Right forelimb (tissue), 1 donor: ENCODE measurements around the gene TACC2.
"Not testable (repeated sequence)": the region's sequence is repeated elsewhere in the genome, so short reads cannot be mapped to it uniquely, and the experiment has no call there.

ENCODE experiments used
- DNase-seq: peaks from one replicate; pipeline ENCODE4 v3.0.0-alpha.2; 2018

TACC2 gene

GRCh38 chr10:122097935-122098334 lies 109.0 kb downstream of the TACC2 start:
- no peak for DNase-seq

DNA sequence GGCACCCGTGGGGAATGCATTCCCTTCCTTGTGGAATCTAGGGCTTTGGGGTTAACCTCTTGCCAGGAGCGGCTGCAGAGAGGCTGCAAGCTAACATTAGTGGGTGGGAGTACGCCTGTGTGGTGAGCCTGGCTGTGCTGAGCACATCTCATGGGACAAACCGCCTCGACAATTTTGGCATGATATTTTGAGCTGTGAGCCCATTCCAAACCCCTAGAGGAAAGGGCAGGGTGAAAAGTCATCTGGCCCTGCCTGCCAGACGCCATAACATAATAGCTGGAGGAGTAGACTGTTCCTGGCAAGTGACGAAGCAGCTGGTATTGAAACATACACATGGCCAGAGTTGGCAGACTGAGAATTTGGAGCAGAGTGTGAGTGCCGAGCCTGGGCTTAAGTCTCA lies 110.0 kb downstream of the TACC2 start:
- peak; percentile 63 for DNase-seq

DNA sequence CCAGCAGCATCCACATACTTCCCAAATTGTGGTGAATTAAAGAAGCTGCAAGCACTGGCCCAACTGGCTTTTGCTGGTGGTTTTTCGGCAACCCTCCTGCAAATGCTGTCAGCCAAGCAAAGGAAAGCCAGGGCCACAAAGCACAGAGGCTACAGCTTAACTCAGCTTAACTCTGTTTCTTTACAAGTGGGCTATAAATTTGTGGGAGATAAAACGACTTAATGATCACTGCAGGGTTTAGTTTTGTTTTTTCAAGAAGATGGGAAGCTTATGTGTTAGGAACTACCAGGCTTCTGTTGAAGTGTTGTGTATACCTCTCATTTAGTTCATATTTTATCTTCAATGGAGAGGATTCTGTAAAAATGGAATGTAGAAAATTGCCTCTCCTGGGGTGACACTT lies 110.6 kb downstream of the TACC2 start:
- no peak for DNase-seq

DNA sequence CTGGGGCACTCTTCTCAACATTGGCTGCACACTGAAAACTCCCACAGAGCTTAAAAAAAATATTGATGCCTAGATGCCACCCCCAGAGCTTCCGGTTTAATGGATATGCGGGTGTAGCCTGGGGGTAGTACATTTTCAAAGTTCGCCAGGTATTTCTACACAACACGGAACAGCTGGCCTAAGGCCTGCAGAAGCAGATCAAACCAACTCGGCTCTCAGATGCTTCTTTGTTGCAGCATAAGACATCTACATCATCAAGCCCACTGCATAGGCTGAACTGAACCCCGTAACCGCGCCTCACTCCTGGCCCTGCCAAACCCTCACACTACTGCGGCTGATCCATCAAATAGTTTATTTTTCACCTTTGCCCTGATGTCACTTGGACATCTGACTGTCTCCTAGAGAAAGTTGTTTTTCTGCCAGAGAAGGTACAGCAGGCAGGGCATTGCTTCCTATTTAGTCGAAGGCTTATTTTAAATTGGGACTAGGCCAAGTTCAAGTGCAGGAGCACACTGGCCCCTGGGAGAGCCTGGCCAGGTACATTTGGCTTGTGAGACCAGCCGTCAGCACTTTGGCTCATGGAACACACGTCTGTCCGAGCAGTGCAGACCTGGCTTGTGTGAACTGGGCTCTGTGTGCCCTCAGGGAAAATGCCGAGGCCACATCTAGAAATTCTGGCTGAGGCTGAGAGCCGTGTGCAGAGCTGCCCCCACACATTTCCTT lies 113.3 kb downstream of the TACC2 start:
- no peak for DNase-seq

- DNase-seq, result no peak
Measured at GRCh38 chr10:122102869-122103525, 114.0 kb downstream of the TACC2 start.

DNA sequence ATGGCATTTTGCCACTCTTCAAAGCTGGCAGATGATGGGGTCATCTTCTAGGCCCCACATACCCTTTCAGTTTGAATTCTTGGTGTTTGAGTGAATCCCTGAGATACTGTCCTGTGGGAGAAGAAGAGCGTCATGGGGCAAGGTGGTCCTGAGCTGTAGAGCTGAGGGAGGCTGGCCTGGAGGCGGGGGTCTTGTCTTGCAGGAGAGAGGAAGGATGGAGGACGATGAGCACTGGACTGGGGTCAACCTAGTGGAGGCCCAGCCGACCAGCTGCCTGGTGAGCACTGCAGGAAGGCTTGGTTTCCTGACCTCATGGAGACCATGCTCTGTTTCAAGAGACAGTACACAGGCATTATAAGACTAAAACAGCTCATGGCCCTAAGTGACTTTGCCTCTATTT lies 114.6 kb downstream of the TACC2 start:
- DNase-seq, result no peak

DNA sequence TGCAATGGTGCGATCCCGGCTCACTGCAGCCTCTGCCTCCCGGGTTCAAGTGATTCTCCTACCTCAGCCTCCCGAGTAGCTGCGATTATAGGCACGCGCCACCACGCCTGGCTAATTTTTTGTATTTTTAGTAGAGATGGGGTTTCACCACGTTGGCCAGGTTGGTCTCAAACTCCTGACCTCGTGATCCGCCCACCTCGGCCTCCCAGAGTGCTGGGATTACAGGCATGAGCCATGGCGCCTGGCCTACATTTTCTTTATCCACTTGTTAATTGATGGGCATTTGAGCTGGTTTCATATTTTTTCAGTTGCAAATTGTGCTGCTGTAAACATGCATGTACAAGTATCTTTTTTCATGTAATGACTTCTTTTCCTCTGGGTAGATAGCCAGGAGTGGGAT lies 119.8 kb downstream of the TACC2 start:
- not testable (repeated sequence) for DNase-seq

- no peak for DNase-seq
Measured at GRCh38 chr10:122112021-122112616, 123.2 kb downstream of the TACC2 start.

GRCh38 chr10:122112625-122113160 lies 123.7 kb downstream of the TACC2 start:
- DNase-seq, result peak; percentile 88

DNA sequence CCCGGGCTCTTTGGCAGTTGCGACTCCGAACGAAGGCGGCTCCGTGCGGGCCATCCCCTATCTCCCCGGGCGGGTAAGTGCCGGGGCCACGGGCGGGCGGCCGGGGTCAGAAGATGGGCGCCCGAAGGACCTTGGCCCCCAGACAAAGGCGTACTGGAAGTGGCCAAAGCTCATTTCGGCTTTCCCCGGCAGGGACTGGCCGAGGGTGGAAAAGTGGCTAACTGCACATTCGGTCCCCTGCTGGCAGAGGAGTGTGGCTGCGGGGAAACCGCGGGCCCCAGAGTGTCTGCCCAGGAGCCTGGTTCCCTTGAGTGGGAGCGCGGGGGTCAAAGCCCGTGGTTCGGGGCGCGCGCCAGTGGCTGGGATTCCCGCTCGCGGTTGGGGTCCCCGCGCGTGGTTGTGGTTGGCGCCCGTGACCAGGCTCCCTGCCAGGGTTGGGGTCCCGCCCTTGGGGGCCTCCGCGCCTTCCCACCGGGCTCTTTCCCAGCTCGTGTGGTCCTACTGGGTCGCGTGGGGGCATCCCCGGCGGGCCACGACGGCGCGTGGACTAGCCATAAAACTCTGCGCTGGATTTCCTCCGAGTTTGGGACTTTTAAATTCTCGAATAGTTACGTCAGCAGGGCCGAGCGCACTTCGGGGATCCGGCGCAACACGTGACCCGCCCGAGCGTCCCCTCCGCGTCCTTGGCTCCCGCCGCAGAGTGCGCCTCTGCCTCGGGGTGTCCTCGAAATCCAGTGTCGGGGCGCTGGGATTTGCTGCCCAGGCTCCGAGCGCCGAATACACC lies 124.4 kb downstream of the TACC2 start:
- peak; percentile 82 for DNase-seq

GRCh38 chr10:122113945-122114747 lies 125.2 kb downstream of the TACC2 start:
- no peak for DNase-seq

DNA sequence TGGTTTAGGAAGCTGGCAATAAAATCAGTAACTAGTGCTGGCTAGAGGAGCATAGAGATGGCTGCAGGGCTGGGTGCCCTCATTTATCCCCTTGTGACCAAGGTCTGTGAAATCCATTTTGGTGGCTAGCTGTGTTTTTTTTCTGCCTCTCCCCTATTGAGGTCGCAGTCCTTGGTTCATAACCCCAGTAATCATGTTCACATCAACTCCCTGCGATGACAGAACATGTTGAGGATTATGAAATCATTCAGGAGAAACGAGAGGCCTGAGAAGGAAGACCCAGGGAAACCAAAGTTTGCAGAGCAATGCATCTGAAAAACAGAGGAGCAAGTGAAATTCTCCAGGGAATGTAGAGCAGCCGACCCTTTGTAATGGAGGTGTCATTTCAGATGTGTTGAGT lies 126.9 kb downstream of the TACC2 start:
- no peak for DNase-seq

GRCh38 chr10:122116331-122116730 lies 127.4 kb downstream of the TACC2 start:
- no peak for DNase-seq

DNA sequence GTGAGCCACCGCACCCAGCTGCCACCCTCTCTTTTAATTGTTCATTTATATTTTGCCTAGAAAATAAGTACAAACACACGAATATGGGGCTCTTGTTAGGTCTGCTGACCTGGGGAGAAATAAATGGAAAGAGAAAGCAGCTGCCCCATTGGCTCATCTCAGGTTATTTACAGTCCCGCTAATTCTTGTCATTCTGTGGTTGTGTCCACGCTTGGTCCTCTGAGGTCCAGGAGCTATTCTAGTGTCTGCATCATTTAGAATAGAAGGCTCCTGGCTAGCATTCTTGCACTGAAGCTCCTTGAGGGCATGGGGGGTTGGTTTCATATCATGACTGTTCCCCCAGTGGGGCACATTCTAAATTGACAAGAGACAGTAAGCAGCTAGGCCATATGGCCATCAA lies 128.5 kb downstream of the TACC2 start:
- DNase-seq, result no peak

GRCh38 chr10:122120008-122120744 lies 131.2 kb downstream of the TACC2 start:
- DNase-seq, result no peak

GRCh38 chr10:122121059-122121458 lies 132.1 kb downstream of the TACC2 start:
- no peak for DNase-seq

DNA sequence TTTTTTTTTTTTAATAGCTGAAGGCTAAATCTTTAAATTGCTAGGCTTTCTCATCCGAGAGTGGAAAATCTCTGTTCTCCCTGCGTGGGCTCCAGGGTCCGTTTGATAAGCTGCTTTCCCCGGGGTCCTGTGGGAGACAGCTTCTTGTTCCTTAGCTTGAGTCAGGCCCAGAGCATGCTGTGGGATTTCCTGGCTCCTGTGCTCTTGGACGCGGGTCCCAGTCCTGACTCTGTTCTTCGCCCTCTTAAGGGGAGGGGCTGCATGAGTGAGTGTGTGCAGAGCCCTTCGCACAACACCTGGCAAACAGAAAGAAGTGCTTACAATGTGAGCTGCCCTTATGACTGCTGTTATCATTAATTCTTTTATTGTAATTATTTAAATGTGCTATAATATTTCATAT lies 133.5 kb downstream of the TACC2 start:
- DNase-seq, result no peak

- DNase-seq, result no peak
Measured at GRCh38 chr10:122123186-122123585, 134.2 kb downstream of the TACC2 start.

- no peak for DNase-seq
Measured at GRCh38 chr10:122124342-122124741, 135.4 kb downstream of the TACC2 start.

- no peak for DNase-seq
Measured at GRCh38 chr10:122124808-122125207, 135.8 kb downstream of the TACC2 start.
